KG1 (cell line): ENCODE measurements around the gene MAGOH.

Experiments
- DNase-seq: peaks from one replicate; lab custom pipeline; 2025; lab: John Stamatoyannopoulos, UW

Gene MAGOH

DNA sequence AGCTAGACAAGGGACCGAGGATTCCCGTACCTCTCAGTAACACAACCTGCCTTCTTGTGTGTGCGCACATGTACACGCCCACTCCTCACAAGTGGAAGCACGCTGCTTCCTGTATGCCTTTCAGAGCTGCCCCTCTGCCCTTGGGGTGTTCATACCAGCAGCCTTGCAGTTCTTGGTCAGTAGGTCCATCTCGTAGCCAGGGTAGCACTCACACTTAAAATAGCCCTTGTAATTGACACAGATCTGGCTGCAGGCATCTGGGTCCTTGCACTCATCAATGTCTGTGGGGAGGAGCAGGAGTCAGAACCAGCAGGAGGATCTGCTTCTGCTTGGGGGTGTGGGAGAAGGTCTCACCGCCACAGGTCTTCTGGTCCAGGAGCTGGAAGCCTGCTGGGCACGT is 32.6 kb upstream of the MAGOH start:
- DNase-seq: no peak

DNA sequence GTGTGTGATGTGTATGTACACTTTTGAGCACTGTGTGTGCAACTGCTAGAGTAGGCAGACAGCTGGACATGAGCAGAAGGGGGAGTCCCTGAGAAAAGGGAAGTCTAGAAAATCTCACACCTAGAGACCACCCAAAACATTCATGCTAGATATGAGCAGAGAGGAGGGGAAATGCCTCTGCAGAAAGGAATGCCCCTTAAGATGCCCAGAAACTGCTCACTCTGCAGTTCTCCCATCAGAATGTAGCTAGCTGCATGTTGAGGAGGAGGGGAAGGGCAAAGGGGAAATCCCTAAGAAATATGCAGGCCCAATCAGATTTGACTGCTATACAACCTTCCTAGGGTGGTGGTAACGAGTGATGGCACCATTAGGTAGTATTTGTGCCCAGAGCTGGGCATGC is 31.8 kb upstream of the MAGOH start:
- no peak for DNase-seq

GRCh38 chr1:53267761-53268160 is 29.4 kb upstream of the MAGOH start:
- no peak for DNase-seq

- DNase-seq: no peak
These were observed 27.7 kb upstream of the MAGOH start for GRCh38 chr1:53266038-53266437.

DNA sequence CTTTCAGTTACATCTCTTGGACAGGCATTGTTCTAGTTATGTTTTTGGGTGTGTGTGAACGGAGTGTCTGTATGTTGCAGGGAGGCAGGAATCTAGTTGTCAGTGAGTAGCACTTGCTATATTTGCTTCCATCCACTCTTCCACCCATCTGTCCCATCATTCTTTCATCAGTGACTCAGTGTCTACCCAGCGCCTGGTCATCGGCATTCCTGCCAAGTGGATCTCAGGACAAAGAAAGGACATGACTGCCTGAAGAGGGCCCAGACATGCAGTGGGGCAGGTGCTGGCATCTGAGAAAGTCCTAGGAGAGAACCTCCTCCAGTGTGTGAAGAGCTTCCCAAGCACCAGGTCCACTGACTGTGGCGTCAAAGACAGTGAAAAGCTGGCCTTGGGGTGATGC is 27.3 kb upstream of the MAGOH start:
- no peak for DNase-seq

DNA sequence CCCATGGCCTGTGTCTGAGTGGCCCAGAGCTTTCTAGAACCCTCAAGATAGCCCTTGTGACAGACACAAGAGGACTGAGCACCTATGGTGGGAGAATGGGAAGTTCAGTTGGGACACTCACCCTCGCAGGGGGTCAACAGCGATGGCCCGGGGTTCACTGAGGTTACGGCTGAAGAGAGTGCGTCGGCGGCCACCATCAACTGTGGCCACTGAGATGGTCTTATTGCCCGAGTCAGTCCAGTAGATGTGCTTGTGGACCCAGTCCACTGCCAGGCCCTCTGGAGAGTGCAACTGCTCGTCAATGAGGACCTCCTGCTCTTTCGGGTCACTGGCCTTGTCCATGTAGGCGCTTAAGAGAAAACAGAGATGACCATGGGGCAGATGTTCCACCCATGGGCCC is 25.7 kb upstream of the MAGOH start:
- DNase-seq: no peak

- no peak for DNase-seq
These were observed 23.7 kb upstream of the MAGOH start for GRCh38 chr1:53262000-53262399.

- no peak for DNase-seq
These were observed 22.4 kb upstream of the MAGOH start for GRCh38 chr1:53260631-53261247.

DNA sequence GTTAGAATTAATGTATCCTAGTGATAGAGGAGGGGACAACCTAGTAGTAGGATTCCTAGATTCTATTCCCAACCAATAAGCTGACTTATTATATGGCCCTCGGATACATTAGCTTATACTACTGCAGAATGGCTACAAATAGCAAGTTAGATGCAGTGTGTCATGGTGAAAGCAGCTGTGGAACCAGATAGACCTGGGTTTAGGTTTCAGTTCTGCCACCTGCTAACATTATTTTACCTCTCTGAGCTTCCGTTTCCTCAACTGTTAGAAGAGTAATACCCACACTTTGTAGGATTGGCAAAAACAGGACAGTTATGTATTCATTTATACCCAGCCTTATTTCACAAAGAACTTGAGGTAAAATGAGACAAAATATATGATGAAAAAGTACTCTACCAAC is 21.6 kb upstream of the MAGOH start:
- no peak for DNase-seq

GRCh38 chr1:53258216-53258615 is 19.9 kb upstream of the MAGOH start:
- no peak for DNase-seq

- DNase-seq: no peak
These were observed 19.2 kb upstream of the MAGOH start for GRCh38 chr1:53257454-53258081.

GRCh38 chr1:53256511-53257453 is 18.5 kb upstream of the MAGOH start:
- no peak for DNase-seq

DNA sequence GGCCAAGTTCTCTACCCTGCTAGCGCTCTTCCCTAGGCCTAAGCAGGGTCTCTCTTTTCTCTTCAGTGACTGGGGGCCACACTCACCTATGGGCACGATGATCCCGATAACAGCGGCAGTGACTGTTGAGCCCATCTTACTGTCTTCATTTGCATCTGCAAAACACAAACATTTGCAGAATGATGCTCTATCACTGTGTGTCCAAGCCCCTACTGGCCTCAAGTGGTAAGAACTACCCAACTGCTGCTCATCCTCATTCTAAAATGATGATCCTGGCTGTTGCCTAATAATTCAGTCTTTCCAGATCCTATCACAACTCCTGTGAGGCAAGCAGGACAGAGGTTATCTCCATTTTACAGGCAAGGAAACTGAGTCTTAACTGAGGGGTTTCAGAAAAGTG is 16.7 kb upstream of the MAGOH start:
- no peak for DNase-seq

- no peak for DNase-seq
These were observed 15.8 kb upstream of the MAGOH start for GRCh38 chr1:53254011-53254640.

DNA sequence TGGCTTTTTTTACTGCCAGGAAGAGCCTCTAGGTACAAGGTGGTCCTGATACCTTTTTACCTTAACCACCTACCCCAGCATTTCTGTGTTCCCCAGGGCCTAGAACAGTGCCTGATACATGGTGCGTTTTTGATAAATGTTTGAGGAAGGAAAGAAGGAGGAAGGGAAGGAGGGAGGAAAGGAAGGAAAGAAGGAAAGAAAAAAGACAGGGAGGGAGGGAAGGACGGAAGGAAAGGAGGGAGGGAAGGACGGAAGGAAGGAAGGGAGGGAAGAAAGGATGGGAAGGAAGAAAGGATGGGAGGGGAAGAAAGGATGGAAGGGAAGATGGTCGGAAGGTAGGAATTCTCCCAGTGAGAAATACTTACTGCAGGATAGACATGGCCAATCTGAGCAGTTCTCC is 12.0 kb upstream of the MAGOH start:
- no peak for DNase-seq

GRCh38 chr1:53249706-53250105 is 11.4 kb upstream of the MAGOH start:
- no peak for DNase-seq

DNA sequence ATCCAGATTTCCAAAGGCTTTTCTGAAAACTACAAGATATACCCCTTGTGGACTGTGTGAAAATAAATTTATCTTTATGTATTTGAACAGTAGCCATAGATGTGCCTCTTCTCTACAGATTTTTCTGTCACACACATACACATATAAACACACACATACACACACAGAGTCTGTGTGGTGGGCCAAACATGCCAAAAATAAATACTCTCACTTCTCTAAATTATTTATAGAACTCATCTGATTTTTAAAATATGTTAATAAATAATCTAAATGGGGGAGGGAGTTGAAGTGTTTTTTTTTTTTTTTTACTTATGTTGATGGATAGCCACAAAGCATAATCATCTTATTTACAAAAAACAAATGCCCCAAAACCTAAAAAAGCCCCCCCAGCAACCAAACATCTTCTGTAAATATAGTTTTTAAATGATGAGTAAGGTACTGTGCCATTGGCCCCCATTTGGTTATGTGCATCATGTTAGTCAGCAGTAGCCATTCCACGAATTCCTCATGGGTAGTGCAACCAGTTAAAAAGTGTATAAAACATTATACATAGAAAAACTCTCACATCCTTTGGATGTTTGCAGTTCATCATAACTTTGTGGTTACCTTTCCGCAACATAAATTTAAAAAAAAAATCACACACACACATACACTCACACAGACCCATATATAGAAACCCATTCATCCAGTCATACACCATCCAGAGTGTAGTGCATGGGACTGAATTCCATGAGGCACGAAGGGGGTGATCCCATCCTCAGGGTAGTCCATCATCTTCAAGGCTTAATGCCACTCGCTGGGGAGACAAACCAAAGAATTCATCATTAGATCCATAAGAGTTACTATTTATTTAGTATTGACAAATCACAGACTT is 8.2 kb upstream of the MAGOH start:
- DNase-seq: no peak

DNA sequence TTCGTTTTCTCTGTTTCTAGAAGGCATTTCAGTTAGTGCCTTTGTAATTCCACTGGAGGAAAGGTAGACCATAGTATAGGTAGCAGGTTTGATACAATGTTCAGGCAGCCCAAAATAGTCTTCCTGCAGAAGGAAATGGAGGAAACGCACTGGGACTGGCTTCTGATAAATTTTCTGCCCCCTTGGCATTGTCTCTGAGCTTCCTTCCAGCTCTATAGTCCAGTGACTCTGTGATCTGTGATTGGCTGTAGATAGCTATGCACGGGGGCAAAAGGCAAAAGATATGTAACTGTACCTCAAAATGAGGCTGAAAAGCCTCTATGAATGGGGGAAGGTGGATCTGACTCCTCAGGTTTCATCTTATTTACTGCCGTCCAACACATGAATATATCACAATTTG is 5.8 kb upstream of the MAGOH start:
- DNase-seq: no peak

GRCh38 chr1:53242381-53242780 is 4.1 kb upstream of the MAGOH start:
- no peak for DNase-seq

- no peak for DNase-seq
These were observed 3.5 kb upstream of the MAGOH start for GRCh38 chr1:53241828-53242227.

GRCh38 chr1:53237638-53238037 is 680 bp downstream of the MAGOH start:
- DNase-seq: no peak

GRCh38 chr1:53220962-53221286 is 17.4 kb downstream of the MAGOH start:
- DNase-seq: no peak
